T-cell (primary cell): Measurements from ENCODE around the gene FHL2. TPM values are rescaled to one million over a fixed set of nuclear protein-coding genes. Genes with fewer than 3 reads are reported as not detected.

Source experiments
- ATAC-seq, 4 experiments: fragments of 200-7000 bp in 3 of 4; fragments of 150-1000 bp in 1 of 4; cut with Tn5 transposase; replicated peaks in 1 of 4; 1 replicate in 3 of 4; 2 replicates in 1 of 4; pipeline ENCODE4 v1.10.0; 2021; ENCODE audit warnings: moderate library complexity in 3 of 4, mild to moderate bottlenecking in 2 of 4, moderate number of reproducible peaks in 1 of 4
- CTCF ChIA-PET, 2 donors: fragments of 300-600 bp; sonication (Branson Sonifier 250); formaldehyde crosslinking; loops; one replicate each; lab custom pipeline; 2022; ENCODE audit warnings: antibody characterized with exemption in 2 of 2; lab: Charles Lee
- POLR2A ChIA-PET, 2 donors: fragments of 300-600 bp; sonication (Branson Sonifier 250); formaldehyde crosslinking; loops; one replicate each; lab custom pipeline; 2022; ENCODE audit warnings: antibody characterized with exemption in 2 of 2; lab: Charles Lee
- DNase-seq, 35 experiments: peaks; one replicate each; pipeline versions ENCODE4 v3.0.0 to v3.0.0-alpha.2; 2013 to 2023
- H3K27ac ChIP-seq: one replicate; pipeline ENCODE4 v1.5.1; 2013; ENCODE audit warnings: low read length
- H3K27me3 ChIP-seq, 2 experiments: replicated peaks in 1 of 2; 1 replicate in 1 of 2; 2 replicates in 1 of 2; pipeline versions ENCODE4 v1.6.1 to v1.7.0; 2013; ENCODE audit warnings: low read length in 1 of 2, mixed read lengths in 1 of 2; ENCODE audit not compliant: control insufficient read depth in 2 of 2, insufficient read depth in 2 of 2; ENCODE audit errors: extremely low read depth in 1 of 2
- H3K36me3 ChIP-seq, 2 donors: 1 replicate in 1 of 2; 2 replicates in 1 of 2; pipeline versions ENCODE4 v1.6.1 to v1.7.0; 2013; ENCODE audit warnings: low read length in 1 of 2; ENCODE audit not compliant: control insufficient read depth in 2 of 2, insufficient read depth in 1 of 2; ENCODE audit errors: extremely low read depth in 1 of 2
- H3K4me1 ChIP-seq, 2 experiments: 1 replicate in 1 of 2; 2 replicates in 1 of 2; pipeline versions ENCODE4 v1.6.1 to v1.7.0; 2013; ENCODE audit warnings: low read length in 2 of 2, mixed read lengths in 1 of 2; ENCODE audit not compliant: insufficient read depth in 2 of 2, control insufficient read depth in 1 of 2; ENCODE audit errors: extremely low read depth in 1 of 2
- H3K4me3 ChIP-seq, 2 donors: 1 replicate in 1 of 2; 2 replicates in 1 of 2; pipeline versions ENCODE4 v1.5.1 to v1.7.0; 2013; ENCODE audit warnings: mild to moderate bottlenecking in 2 of 2, low read length in 1 of 2, moderate library complexity in 1 of 2; ENCODE audit not compliant: control insufficient read depth in 1 of 2; ENCODE audit errors: extremely low read depth in 1 of 2
- H3K9me3 ChIP-seq: 2 replicates; pipeline ENCODE4 v1.7.0; 2013
- H3K27ac Mint-ChIP-seq, 2 donors: one replicate each; pipeline ENCODE4 v1.8.0; 2020 to 2021; ENCODE audit warnings: mild to moderate bottlenecking in 2 of 2, mixed read lengths in 2 of 2
- H3K27me3 Mint-ChIP-seq, 2 donors: one replicate each; pipeline ENCODE4 v1.8.0; 2021 to 2022; ENCODE audit warnings: mixed read lengths in 2 of 2
- H3K36me3 Mint-ChIP-seq: one replicate; pipeline ENCODE4 v1.8.0; 2021; ENCODE audit warnings: mixed read lengths
- H3K4me1 Mint-ChIP-seq, 3 donors: one replicate each; pipeline ENCODE4 v1.8.0; 2020 to 2022; ENCODE audit warnings: mixed read lengths in 3 of 3, mild to moderate bottlenecking in 1 of 3
- H3K4me3 Mint-ChIP-seq, 3 donors: one replicate each; pipeline ENCODE4 v1.8.0; 2020 to 2022; ENCODE audit warnings: mild to moderate bottlenecking in 3 of 3, mixed read lengths in 3 of 3, moderate library complexity in 3 of 3
- H3K9me3 Mint-ChIP-seq, 3 donors: one replicate each; pipeline ENCODE4 v1.8.0; 2020 to 2022; ENCODE audit warnings: mixed read lengths in 3 of 3
- total RNA-seq, 35 experiments: library from RNA in 6 of 35; stranded (reverse) in 6 of 35; fragments of 120-200 nt in 1 of 35; gene quantifications; one replicate each; pipeline versions ENCODE4 v1.2.1 to v1.2.4 and lab custom pipeline; 2013 to 2026

The FHL2 gene
- total RNA-seq, 5 donors from 2014 or later (not counting 1 experiment from before 2014, with no cell fraction given) = 0.56 to 1.2 (median 1.1) TPM

DNA sequence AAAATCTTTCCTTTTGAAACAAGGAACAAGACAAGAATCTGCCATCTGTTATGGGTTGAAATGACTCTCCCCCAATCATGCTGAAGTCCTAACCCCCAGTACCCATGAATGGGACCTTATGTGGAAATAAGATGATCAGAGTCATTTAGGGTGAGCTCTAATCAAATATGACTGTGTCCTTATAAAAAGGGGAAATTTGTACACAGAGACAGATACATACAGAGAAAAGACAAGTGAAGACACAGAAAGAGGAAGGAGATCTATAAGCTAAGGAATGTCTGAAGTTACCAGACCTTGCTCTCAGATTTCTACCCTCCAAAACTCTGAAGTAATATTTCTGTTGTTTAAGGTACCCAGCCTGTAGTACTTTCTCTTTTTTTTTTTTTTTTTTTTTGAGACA, 85.0 kb downstream of the FHL2 start:
- no peak overlapping the region for H3K27ac Mint-ChIP-seq
- Histone ChIP-seq H3K9me3 (no peaks in the 10 kb centered on the region), H3K27me3 (no peaks in the 10 kb centered on the region), H3K4me1 (peaks cover 0 to 3% of the 10 kb centered on the region in 2 experiments), H3K36me3 (peaks cover 5 to 7% of the 10 kb centered on the region in 2 donors), H3K4me3 (no peak overlapping the region), H3K27ac (no peak overlapping the region)
- DNase-seq (no peak), ATAC-seq (no peak)
- peaks cover 30 to 40% (median 30%) of the 10 kb centered on the region in 3 donors for H3K4me1 Mint-ChIP-seq
- POLR2A ChIA-PET = no interaction called here
- H3K36me3 Mint-ChIP-seq = peaks cover 17% of the 10 kb centered on the region
- no peaks in the 10 kb centered on the region for H3K9me3 Mint-ChIP-seq
- no peaks in the 10 kb centered on the region for H3K27me3 Mint-ChIP-seq
- H3K4me3 Mint-ChIP-seq = no peak overlapping the region
- CTCF ChIA-PET = no interaction called here

Other genes with a start within 250 kb of the FHL2 start
- not detected for gene GPR45, start 157.3 kb downstream of the FHL2 start, total RNA-seq
- gene TGFBRAP1, start 69.3 kb downstream of the FHL2 start, total RNA-seq = 10 to 100 TPM; 21.4 to 23.3 (median 21.8) TPM
- gene C2orf49, start 61.5 kb downstream of the FHL2 start, total RNA-seq = 10 to 100 TPM; 19.3 to 27.1 (median 21.4) TPM